Iris pigment epithelial cell (primary cell): Measurements from ENCODE around the gene COX10.
A peak's percentile ranks its signal among the peaks of the same experiment; 100 is the strongest.

ENCODE experiments used
- DNase-seq: peaks from one replicate; pipeline ENCODE4 v3.0.0-alpha.2; 2011; ENCODE audit warnings: low read depth

COX10 gene

DNA sequence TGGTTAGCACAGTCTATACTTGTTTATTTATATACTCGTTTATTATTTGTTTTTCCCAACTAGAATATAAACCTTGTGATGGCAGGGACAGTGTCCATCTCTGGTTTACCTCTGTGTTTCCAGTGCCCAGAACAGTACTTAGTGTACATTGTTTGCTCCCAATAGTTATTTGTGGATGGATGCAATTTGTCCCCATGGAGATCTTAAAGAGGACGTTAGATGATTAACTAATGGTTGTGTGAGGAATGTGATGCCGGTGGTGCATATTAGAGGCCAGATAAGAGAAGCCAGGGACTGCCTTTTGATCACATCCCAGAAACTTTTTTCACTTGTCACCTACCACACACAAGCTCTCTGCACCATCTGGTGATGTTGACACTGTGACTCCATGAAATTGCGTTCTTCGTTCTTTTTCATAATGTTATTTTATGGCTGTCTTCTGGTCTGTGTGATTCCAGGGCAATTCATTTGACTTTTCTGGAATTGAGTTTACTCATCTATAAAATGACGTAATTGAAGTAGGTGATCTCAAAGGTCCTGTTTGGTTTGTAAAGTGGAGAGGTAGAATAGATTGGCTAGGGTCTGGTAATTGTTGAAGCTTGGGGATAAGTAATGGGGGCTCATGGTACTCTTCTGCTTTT lies 1.2 kb downstream of the COX10 start:
- no peak for DNase-seq

DNA sequence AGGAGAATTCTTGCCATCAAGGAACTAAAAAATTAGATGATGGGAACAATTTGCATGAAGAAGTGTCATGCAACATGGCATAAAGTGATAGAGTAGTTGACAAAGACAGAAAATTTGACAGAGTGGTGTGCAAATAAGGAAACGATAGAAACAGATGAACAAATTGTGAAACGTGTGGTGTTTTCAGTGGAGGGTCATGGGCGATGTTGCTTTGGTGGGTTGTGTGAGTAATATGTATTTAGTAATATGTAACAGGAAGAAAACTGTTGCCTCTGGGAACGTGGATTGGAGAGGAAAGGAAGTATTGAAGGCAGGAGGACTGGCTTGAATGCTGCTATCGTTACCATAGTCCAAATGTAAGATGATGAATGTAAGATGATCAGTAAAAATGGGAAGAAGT lies 3.6 kb downstream of the COX10 start:
- no peak for DNase-seq

DNA sequence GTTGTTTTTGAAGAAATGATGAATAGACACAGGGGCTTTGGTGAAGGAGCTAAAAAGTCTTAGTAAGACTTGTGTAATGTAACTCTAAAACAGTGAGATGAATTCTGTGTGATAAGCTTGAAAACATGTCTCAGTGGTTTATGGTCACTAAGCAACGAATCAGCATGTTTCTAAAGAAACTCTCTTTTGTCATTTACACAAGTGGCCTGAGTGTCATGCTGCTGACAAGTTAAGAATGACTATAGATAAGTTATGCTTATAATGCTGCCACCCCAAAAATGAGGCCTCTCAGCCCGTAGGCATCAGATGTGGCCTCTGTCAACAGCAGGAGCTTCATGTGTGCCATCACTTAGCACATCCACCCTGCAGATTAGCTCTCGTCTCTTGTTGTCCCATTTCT lies 8.7 kb downstream of the COX10 start:
- DNase-seq: no peak

- DNase-seq: peak; percentile 57
These were observed 11.5 kb downstream of the COX10 start for GRCh38 chr17:14080847-14081251.

- DNase-seq: no peak
These were observed 13.5 kb downstream of the COX10 start for GRCh38 chr17:14082848-14083247.

- DNase-seq: no peak
These were observed 15.7 kb downstream of the COX10 start for GRCh38 chr17:14084955-14085354.

DNA sequence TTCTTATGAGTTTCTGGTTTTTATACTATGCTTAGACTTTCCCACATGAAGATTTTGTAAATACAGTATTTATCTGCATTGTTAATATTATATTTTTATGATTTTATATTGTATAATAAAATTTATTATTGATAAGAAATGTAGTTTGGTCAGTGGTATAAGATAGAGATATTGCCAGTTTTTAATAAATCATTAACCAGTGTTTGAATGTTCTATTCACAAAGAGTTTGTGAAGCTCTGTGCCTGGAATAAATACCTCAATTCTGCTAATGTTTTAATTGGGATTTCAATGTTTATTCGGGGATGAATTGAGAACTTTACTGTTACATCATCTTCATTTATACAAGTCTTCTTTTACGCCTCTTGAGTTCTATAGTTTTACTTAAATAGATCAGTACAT lies 16.9 kb downstream of the COX10 start:
- no peak for DNase-seq

- no peak for DNase-seq
These were observed 19.9 kb downstream of the COX10 start for GRCh38 chr17:14089179-14089578.

DNA sequence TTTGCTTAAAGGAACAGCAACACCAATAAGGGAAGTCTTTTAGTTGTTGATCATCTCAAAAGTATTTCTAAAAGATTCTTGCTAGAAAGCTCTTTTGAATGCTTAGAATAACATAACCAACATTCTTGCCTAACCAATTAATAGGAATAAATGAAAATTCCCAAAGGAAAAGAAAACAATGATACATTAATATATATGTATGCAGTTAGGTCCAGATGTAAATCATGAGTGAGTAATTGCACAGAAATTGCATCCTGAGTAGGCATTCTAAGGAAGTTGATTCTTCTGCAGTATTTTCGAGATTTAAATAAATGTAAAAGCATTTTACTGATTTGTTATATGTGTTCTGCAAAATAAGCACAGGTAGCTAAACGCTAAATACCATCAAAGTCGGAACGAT lies 22.1 kb downstream of the COX10 start:
- DNase-seq: peak; percentile 16

DNA sequence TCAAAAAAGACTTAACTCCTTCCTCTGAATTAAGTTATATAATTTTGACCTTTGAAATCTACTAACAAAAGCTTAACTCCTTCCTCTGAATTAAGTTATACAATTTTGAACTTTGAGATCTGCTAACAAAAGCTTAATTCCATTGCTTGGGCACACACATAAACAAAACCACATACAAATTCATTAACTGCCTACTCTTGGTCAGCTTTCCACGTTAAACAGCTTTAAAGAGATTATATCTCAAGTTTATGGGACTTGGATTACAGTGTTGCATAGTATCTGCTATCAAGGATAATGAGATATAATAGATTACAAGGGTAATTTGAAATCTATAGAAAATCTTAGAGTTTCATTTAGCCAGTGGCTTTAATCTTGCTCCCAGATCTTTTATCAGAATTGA lies 23.5 kb downstream of the COX10 start:
- no peak for DNase-seq

DNA sequence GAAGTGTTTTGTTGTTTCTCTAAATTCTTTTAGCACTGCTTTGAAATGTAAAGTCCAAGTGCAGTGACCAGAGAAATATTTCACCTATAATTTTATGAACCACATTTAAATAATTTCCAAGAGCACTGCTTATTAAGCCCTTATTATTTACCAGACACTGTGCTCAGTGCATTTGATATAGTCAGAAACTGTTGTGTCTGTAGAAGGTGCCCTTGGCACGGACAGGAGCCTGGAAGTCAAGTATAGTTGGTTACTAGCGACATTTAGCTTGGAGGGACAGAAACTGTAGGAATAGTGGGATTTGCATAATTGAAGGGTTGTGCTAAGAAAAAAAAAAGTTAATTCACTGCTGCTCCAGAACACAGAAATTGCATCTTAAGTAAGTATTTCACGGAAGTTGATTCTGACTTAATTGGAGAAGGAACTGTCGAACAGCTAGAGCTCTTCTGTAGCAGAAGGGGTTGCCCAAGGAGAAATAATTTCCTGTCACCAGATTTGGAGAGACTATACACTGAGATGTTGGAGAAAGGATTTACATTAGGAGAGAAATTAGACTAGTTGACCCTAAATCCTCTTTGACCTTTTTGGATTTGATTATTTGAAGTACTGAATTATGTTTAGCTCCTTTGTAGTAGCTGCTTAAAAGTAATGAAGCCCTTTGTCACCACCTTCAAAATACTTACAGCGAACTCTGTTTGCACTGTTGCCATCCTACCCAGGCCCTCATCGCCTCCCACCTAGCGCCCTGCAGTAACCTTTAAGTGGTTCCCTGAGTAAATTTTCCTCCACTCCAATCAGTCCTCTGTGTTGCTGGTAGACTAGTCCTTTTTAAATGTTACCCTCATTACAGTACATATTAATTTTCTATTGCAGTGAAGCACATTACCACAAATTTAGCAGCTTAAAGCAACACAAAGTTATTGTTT lies 25.6 kb downstream of the COX10 start:
- no peak for DNase-seq

DNA sequence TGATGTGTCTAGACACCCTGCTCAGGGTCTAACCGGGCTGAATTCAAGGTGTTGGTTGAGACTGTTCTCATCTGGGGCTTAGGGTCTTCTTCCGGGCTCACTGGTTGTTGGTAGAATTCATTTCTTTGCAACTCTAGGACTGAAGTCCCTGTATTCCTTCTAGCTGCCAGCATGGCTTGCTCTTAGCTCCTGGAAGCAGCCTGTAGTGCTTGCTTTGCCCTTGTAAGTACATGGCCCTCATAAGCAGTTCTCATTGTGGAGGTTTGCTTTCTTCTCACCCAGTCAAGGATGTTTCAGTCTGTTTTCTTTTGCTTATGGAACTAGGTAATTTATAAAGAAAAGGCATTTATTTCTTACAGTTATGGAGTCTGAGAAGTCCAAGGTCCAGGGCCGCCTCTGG lies 26.3 kb downstream of the COX10 start:
- DNase-seq: no peak

GRCh38 chr17:14098246-14098645 lies 28.9 kb downstream of the COX10 start:
- peak; percentile 5 for DNase-seq

- no peak for DNase-seq
These were observed 32.7 kb downstream of the COX10 start for GRCh38 chr17:14101976-14102375.

DNA sequence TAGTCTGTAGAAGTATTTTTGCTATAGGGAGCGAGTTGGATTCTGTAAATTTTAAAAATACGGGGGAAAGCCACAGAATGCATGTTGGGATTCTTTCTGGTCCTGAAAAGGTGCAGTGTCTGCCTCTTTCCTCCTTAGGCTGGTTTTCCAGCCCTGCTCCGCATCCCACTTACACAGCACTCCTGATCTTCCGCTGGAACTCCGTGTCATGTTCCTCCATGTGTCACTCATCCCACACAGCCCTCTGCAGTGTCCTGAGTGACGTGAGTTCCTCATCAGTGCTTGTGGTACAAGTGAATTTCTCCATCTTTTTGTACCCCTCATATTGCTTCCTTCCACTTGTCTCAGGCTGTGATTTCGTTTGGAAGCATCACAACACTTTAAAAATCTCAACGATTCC lies 34.5 kb downstream of the COX10 start:
- DNase-seq: no peak

GRCh38 chr17:14104734-14105133 lies 35.4 kb downstream of the COX10 start:
- no peak for DNase-seq

DNA sequence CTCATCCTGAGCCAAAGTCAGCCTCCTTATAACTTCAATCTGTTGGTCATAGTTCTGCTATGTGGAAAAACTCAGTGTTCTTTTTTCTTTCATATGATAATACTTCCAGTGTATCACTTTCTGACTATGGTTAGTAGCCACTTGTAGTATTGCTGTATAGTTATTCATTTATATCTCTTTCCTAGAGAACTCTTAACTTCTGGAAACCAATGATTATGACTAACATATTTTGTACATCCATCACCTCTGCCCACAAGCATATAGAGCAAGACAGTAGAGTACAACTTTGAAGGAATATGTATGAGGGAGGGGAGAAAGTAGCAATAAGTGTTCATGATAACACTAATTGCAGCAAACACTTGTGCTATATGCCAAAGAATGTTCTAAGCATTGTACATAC lies 38.6 kb downstream of the COX10 start:
- peak; percentile 36 for DNase-seq

DNA sequence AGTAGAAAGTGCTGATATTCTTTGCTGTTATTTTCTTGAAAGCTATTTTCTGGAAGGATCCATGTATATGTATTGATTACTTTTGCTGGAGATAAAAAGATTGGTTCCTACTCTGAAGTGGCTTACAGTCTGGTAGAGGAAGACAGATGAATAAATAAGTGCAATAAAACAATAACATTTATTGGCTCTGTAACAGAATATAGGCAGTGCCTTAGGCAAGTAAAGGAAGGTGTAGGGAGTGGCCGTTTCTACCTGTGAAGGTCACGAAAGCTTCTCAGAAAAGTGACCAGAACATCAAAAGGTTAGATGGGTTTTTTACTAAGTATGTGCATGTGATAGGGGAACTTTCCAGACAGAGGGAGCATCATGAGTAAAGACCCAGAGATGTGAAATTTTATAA lies 43.1 kb downstream of the COX10 start:
- DNase-seq: no peak

DNA sequence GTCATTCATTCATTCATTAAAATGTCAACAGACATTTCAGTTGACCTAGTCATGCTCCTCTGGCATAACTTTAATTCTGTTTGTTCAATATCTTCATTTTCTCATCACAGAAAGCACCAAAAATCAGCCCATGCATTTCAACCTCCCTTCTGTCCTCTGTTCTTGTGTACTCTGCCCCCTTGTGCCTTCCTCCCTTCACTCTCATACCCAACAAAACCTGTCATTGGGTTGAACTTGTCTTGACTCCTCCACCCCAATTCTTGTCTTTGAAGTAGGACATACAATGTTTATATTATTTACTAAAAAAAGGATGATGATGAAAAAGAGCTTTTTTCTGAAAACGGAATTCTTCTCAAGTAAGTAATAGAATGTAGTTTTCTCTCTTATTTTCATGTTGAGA lies 43.8 kb downstream of the COX10 start:
- DNase-seq: no peak

DNA sequence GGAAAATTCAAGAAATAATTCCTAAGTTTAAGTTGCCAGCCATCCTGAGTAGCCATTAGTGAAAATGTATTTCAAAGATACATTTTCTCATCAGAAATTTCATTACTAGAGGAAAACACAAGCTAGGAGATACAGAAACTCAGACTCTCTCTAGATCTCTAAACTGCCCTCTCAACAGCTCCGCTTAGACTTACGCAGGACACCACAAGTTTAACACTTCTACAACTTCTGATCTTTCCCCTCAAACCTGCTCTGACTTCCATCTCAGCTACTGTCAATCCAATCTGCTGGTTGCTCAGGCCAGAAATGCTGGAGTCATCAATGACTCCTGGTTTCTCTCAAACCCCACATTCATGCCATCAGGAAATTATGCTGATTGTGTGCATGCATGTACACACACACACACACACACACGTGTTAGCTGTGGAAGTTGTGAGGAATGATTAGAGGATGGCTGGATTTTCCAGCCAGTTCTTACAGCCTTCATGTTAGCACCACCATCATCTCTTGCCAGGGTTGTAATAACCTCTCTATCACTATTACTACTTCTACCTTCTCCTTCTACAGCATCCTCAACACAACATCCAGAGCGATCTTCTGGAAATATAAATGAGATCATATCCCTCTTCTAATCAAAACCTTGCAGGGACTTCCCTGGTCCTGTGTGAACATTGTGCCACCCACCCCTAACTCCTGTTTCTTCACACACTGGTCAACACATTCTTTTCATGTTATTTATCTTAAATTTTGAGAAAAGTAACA lies 47.1 kb downstream of the COX10 start:
- no peak for DNase-seq

DNA sequence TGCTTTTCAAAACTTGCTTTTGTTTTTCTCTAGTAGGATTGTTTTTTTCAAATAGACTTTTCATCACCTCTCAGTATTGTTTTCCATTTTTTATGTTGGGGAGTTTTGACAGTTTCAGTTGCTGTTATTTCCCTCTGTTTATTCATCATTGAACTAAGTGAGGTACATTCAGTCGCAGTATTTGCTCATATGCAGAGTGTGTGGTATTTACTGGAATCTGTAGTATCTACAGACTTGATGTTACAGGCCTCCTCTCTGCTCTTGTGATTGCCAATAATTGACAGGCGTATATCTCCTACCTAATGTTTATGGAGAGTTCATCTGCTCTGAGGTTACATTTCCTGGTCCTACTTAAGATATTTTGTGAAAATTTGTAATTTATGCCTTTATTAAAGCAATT lies 49.6 kb downstream of the COX10 start:
- no peak for DNase-seq

- DNase-seq: no peak
These were observed 50.2 kb downstream of the COX10 start for GRCh38 chr17:14119546-14119945.

GRCh38 chr17:14121952-14122351 lies 52.6 kb downstream of the COX10 start:
- no peak for DNase-seq
